GM19023 (cell line): ENCODE measurements around the gene ADSS1.

ENCODE experiments used
- ATAC-seq: cut with Tn5 transposase; IDR thresholded peaks from one replicate; pipeline ENCODE4 v1.9.1; 2021; ENCODE audit warnings: mild to moderate bottlenecking, moderate library complexity; ENCODE audit not compliant: unreplicated experiment

ADSS1 gene

GRCh38 chr14:104731320-104732294 is 7.6 kb downstream of the ADSS1 start:
- ATAC-seq, result no peak

- ATAC-seq, result no peak
These were observed 8.4 kb downstream of the ADSS1 start for GRCh38 chr14:104732355-104732804.

- no peak for ATAC-seq
These were observed 9.1 kb downstream of the ADSS1 start for GRCh38 chr14:104732931-104733681.

- no peak for ATAC-seq
These were observed 10.1 kb downstream of the ADSS1 start for GRCh38 chr14:104734051-104734587.

- ATAC-seq, result no peak
These were observed 10.6 kb downstream of the ADSS1 start for GRCh38 chr14:104734601-104734990.

- ATAC-seq, result no peak
These were observed 11.2 kb downstream of the ADSS1 start for GRCh38 chr14:104734991-104735779.

- no peak for ATAC-seq
These were observed 12.0 kb downstream of the ADSS1 start for GRCh38 chr14:104735830-104736642.

- ATAC-seq, result no peak
These were observed 14.5 kb downstream of the ADSS1 start for GRCh38 chr14:104738375-104739019.

GRCh38 chr14:104739026-104739425 is 15.0 kb downstream of the ADSS1 start:
- no peak for ATAC-seq

GRCh38 chr14:104739546-104740516 is 15.8 kb downstream of the ADSS1 start:
- ATAC-seq, result no peak

- ATAC-seq, result no peak
These were observed 17.2 kb downstream of the ADSS1 start for GRCh38 chr14:104741108-104741802.

GRCh38 chr14:104741803-104742251 is 17.8 kb downstream of the ADSS1 start:
- no peak for ATAC-seq

- no peak for ATAC-seq
These were observed 18.8 kb downstream of the ADSS1 start for GRCh38 chr14:104742586-104743455.

- no peak for ATAC-seq
These were observed 19.7 kb downstream of the ADSS1 start for GRCh38 chr14:104743461-104744380.

GRCh38 chr14:104744484-104744883 is 20.5 kb downstream of the ADSS1 start:
- no peak for ATAC-seq
